ENCODE measurements around the gene RPGRIP1L.
"Not testable (repeated sequence)": the region's sequence is repeated elsewhere in the genome, so short reads cannot be mapped to it uniquely, and the experiment has no call there.

RPGRIP1L gene

GRCh38 chr16:53730693-53731092, 27.0 kb upstream of the RPGRIP1L start:
- Mint-ChIP-seq H3K4me3 (no peak overlapping the region), H3K36me3 (ENCODE audit: low read depth) (peaks cover 14% of the 10 kb centered on the region), H3K9me3 (peaks cover 3% of the 10 kb centered on the region), H3K4me1 (ENCODE audit: low read depth) (peaks cover 34% of the 10 kb centered on the region), H3K27me3 (no peaks in the 10 kb centered on the region), H3K27ac (no peak overlapping the region)
- DNase-seq: no peak

DNA sequence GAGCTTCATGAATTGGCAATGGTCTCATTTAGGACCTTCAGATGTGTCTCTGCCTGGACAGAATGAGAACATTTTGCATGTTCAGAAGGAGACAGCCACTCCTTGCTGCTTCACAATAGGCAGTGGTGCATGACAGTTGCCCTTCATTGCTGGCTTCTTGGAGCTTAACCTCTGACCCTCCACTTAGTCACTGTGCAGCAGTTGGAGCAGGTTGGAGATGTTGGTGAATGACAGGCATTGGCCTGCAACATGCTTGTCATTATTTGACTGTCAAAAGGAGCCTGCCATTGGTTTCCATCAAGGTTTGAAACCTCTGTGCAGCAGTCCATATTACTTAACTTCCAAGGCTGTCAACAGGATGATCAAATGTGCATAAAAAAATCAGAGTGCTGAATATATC, 23.0 kb upstream of the RPGRIP1L start:
- DNase-seq: no peak

DNA sequence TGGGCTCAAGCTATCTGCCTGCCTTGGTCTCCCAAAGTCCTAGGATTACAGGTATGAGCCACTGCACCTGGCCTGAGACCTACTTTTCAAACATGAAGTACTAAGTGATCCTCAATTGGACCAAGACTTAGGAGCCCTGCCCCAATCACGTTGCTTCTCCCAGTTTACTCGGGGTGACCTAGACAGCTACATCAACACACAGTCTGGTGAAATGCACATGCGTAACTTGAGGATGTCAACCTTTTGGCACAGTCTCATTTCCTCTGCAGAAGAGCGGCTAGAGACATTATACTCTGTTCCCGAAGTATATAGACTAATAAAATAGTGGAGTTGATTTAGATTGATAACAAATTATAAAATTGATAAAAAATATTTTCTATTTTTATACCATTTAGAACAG, 17.4 kb upstream of the RPGRIP1L start:
- peaks cover 32% of the 10 kb centered on the region for H3K4me1 Mint-ChIP-seq (ENCODE audit: low read depth)
- H3K9me3 Mint-ChIP-seq: no peaks in the 10 kb centered on the region
- no peaks in the 10 kb centered on the region for H3K27me3 Mint-ChIP-seq
- no peak for DNase-seq
- H3K36me3 Mint-ChIP-seq (ENCODE audit: low read depth): peaks cover 7% of the 10 kb centered on the region
- no peak overlapping the region for H3K4me3 Mint-ChIP-seq
- no peak overlapping the region for H3K27ac Mint-ChIP-seq

More for the DNA sequence above, 23.0 kb upstream of the RPGRIP1L start:
- no peak overlapping the region for H3K4me3 Mint-ChIP-seq
- H3K27ac Mint-ChIP-seq: no peak overlapping the region
- H3K36me3 Mint-ChIP-seq (ENCODE audit: low read depth): peaks cover 18% of the 10 kb centered on the region
- no peaks in the 10 kb centered on the region for H3K27me3 Mint-ChIP-seq
- H3K4me1 Mint-ChIP-seq (ENCODE audit: low read depth): peaks cover 47% of the 10 kb centered on the region
- H3K9me3 Mint-ChIP-seq: peaks cover 3% of the 10 kb centered on the region

- H3K9me3 Mint-ChIP-seq: no peaks in the 10 kb centered on the region
- peaks cover 12% of the 10 kb centered on the region for H3K36me3 Mint-ChIP-seq (ENCODE audit: low read depth)
- no peaks in the 10 kb centered on the region for H3K27me3 Mint-ChIP-seq
- no peak overlapping the region for H3K27ac Mint-ChIP-seq
- no peak overlapping the region for H3K4me3 Mint-ChIP-seq
- no peak for DNase-seq
- H3K4me1 Mint-ChIP-seq (ENCODE audit: low read depth): peaks cover 39% of the 10 kb centered on the region
These were observed 13.9 kb upstream of the RPGRIP1L start for GRCh38 chr16:53717577-53717976.

DNA sequence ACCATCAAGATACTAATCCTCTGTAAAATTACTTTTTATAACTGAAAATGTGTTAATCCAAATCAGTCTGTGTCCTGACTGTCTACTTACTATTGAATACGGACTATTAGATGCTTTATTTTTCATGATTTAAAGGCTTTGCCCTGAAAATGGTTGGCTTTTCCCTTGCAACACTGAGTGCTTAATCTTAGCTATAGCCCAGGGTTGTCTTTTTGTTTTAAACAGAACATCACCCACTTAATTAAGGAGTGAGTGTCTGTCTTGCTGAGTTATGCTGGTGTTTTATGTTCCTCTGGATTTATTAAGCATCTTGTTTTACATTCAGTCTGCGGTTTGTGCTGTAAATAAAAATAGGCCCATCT, 11.3 kb upstream of the RPGRIP1L start:
- H3K4me1 Mint-ChIP-seq (ENCODE audit: low read depth): peaks cover 42% of the 10 kb centered on the region

GRCh38 chr16:53714205-53715022, 10.8 kb upstream of the RPGRIP1L start:
- Mint-ChIP-seq H3K27ac (no peak overlapping the region), H3K4me3 (no peak overlapping the region), H3K9me3 (no peaks in the 10 kb centered on the region), H3K27me3 (no peaks in the 10 kb centered on the region), H3K36me3 (ENCODE audit: low read depth) (peaks cover 11% of the 10 kb centered on the region), H3K4me1 (ENCODE audit: low read depth) (peaks cover 43% of the 10 kb centered on the region)
- DNase-seq: no peak

More for the DNA sequence above, 11.3 kb upstream of the RPGRIP1L start:
- Mint-ChIP-seq H3K4me3 (no peak overlapping the region), H3K9me3 (no peaks in the 10 kb centered on the region), H3K27ac (no peak overlapping the region), H3K36me3 (ENCODE audit: low read depth) (peaks cover 11% of the 10 kb centered on the region), H3K27me3 (no peaks in the 10 kb centered on the region)
- no peak for DNase-seq

GRCh38 chr16:53713403-53714204, 9.9 kb upstream of the RPGRIP1L start:
- H3K27ac Mint-ChIP-seq: no peak overlapping the region
- no peak for DNase-seq
- H3K36me3 Mint-ChIP-seq (ENCODE audit: low read depth): peaks cover 13% of the 10 kb centered on the region
- H3K4me1 Mint-ChIP-seq (ENCODE audit: low read depth): peaks cover 47% of the 10 kb centered on the region
- no peak overlapping the region for H3K4me3 Mint-ChIP-seq
- H3K9me3 Mint-ChIP-seq: no peaks in the 10 kb centered on the region
- no peaks in the 10 kb centered on the region for H3K27me3 Mint-ChIP-seq

DNA sequence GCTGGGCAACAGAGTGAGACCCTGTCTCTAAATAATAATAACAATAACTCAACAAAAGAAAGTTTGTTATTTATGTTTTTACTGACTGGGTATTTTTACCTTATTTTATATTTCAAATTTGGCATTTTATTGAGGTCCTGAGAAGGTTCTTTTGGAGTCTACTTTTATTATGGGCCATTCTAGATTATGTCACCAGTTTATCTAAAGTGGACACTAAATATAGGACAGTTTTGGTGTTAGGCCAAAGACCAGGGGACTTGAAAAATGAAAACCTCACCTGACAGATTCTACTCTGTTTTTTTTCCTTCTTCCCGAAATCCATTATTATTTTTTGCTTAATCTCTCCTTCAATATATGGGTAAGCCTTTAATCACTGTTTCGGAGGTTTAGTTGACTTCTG, 8.4 kb upstream of the RPGRIP1L start:
- DNase-seq: no peak
- no peak overlapping the region for H3K4me3 Mint-ChIP-seq
- H3K36me3 Mint-ChIP-seq (ENCODE audit: low read depth): peaks cover 24% of the 10 kb centered on the region
- no peak overlapping the region for H3K27ac Mint-ChIP-seq
- H3K4me1 Mint-ChIP-seq (ENCODE audit: low read depth): peaks cover 58% of the 10 kb centered on the region
- H3K27me3 Mint-ChIP-seq: no peaks in the 10 kb centered on the region
- H3K9me3 Mint-ChIP-seq: no peaks in the 10 kb centered on the region

GRCh38 chr16:53711390-53711789, 7.7 kb upstream of the RPGRIP1L start:
- DNase-seq: no peak
- Mint-ChIP-seq H3K4me3 (no peak overlapping the region), H3K36me3 (ENCODE audit: low read depth) (peaks cover 28% of the 10 kb centered on the region), H3K9me3 (no peaks in the 10 kb centered on the region), H3K27me3 (no peaks in the 10 kb centered on the region), H3K27ac (no peak overlapping the region), H3K4me1 (ENCODE audit: low read depth) (peaks cover 60% of the 10 kb centered on the region)

DNA sequence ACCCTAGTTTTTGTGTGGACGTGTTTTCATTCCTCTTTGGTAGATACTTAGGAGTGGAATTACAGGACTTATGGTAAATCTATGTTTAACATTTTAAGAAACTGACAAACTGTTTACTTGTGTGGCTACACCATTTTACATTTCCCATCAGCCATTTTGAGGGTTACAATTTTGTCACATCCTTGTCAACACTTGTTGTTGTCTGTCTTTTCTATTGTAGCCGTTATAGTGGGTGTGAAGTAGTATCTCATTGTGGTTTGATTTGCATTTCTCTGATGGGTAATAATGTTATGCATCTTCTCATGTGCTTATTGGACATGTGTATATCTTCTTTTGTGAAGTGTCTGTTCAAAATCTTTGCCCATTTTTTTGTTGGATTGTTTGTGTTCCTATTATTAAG, 4.8 kb upstream of the RPGRIP1L start:
- no peak for DNase-seq
- H3K4me3 Mint-ChIP-seq: no peak overlapping the region
- peaks cover 41% of the 10 kb centered on the region for H3K36me3 Mint-ChIP-seq (ENCODE audit: low read depth)
- no peaks in the 10 kb centered on the region for H3K27me3 Mint-ChIP-seq
- no peak overlapping the region for H3K27ac Mint-ChIP-seq
- H3K9me3 Mint-ChIP-seq: no peaks in the 10 kb centered on the region
- peaks cover 58% of the 10 kb centered on the region for H3K4me1 Mint-ChIP-seq (ENCODE audit: low read depth)

- H3K36me3 Mint-ChIP-seq (ENCODE audit: low read depth): peaks cover 37% of the 10 kb centered on the region
- H3K4me3 Mint-ChIP-seq: no peak overlapping the region
- H3K9me3 Mint-ChIP-seq: no peaks in the 10 kb centered on the region
- no peak overlapping the region for H3K27ac Mint-ChIP-seq
- DNase-seq: no peak
- H3K27me3 Mint-ChIP-seq: no peaks in the 10 kb centered on the region
- peaks cover 56% of the 10 kb centered on the region for H3K4me1 Mint-ChIP-seq (ENCODE audit: low read depth)
These were observed 4.0 kb upstream of the RPGRIP1L start for GRCh38 chr16:53707671-53708070.

DNA sequence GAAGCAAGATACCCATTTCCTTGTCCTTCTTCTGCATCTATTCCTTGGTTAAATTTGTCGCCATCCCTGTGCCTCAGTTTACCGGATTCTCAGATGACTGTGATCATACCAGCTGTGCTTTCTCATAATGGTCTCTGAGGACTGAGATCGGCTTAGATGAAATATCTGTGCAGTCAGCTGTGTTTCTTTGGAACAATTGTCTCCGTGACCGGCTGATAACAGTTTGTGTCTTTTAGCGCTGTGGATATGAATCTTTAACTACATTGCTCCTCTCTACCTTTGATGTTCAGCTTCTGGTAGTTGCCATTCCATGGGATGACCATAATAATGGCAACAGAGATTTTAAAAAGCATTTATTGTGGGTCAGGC, 770 bp upstream of the RPGRIP1L start:
- Mint-ChIP-seq H3K9me3 (no peaks in the 10 kb centered on the region), H3K27me3 (no peaks in the 10 kb centered on the region), H3K36me3 (ENCODE audit: low read depth) (peaks cover 31% of the 10 kb centered on the region), H3K4me3 (peak overlapping the region; percentile 99), H3K4me1 (ENCODE audit: low read depth) (peaks cover 42% of the 10 kb centered on the region), H3K27ac (peak overlapping the region; percentile 98)
- DNase-seq: no peak

- not testable (repeated sequence) for H3K9me3 Mint-ChIP-seq; H3K4me1 Mint-ChIP-seq (ENCODE audit: low read depth); H3K4me3 Mint-ChIP-seq; H3K27me3 Mint-ChIP-seq; DNase-seq; H3K27ac Mint-ChIP-seq
- H3K36me3 Mint-ChIP-seq (ENCODE audit: low read depth): peaks cover 29% of the 10 kb centered on the region
These were observed 5.4 kb downstream of the RPGRIP1L start for GRCh38 chr16:53698271-53698670.

DNA sequence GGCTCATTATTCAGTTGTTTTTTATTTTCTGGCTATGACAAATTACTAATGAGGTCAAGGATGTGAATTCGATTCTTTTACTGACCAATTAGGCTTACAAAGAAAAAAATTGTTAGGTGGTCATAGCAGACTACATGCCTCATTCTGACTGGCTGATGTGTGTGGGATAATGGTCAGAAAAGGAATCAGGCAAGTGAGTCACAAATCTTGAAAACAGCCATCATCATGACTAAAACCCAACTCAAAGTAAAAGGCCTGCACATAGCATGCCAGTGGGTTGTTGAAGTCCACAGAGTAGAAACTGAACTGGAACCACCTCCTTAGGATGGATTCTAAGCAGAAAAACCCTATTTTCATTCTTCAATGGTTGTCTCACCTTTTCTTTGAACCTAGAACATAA, 8.6 kb downstream of the RPGRIP1L start:
- H3K4me3 Mint-ChIP-seq: no peak overlapping the region

GRCh38 chr16:53693320-53693719, 10.3 kb downstream of the RPGRIP1L start:
- H3K4me1 Mint-ChIP-seq (ENCODE audit: low read depth): peaks cover 5% of the 10 kb centered on the region
- peaks cover 52% of the 10 kb centered on the region for H3K36me3 Mint-ChIP-seq (ENCODE audit: low read depth)
- DNase-seq: no peak
- H3K9me3 Mint-ChIP-seq: no peaks in the 10 kb centered on the region
- H3K27me3 Mint-ChIP-seq: no peaks in the 10 kb centered on the region
- no peak overlapping the region for H3K4me3 Mint-ChIP-seq
- no peak overlapping the region for H3K27ac Mint-ChIP-seq

More for the DNA sequence above, 8.6 kb downstream of the RPGRIP1L start:
- Mint-ChIP-seq H3K4me1 (ENCODE audit: low read depth) (peaks cover 5% of the 10 kb centered on the region), H3K9me3 (no peaks in the 10 kb centered on the region), H3K27ac (no peak overlapping the region), H3K27me3 (no peaks in the 10 kb centered on the region), H3K36me3 (ENCODE audit: low read depth) (peaks cover 53% of the 10 kb centered on the region)
- no peak for DNase-seq
